Neutrophil (primary cell): ENCODE measurements around the gene EYA3.

Source experiments
- H3K27ac ChIP-seq: fragments of 200-600 bp; sonication (generic); 2 replicates; pipeline ENCODE4 v1.5.1; 2016; ENCODE audit warnings: mild to moderate bottlenecking, moderate library complexity
- H3K27me3 ChIP-seq: fragments of 200-600 bp; sonication (generic); 2 replicates; pipeline ENCODE4 v1.6.0; 2016; ENCODE audit warnings: mild to moderate bottlenecking
- H3K36me3 ChIP-seq: fragments of 200-600 bp; sonication (generic); 2 replicates; pipeline ENCODE4 v1.5.1; 2017
- H3K4me1 ChIP-seq, 2 experiments: fragments of 200-600 bp in 1 of 2; sonication (generic) in 1 of 2; 1 replicate in 1 of 2; 2 replicates in 1 of 2; pipeline versions ENCODE4 v1.5.1 to v1.6.1; 2013 to 2016; ENCODE audit warnings: low read depth in 1 of 2, low read length in 1 of 2, mild to moderate bottlenecking in 1 of 2, moderate library complexity in 1 of 2; ENCODE audit not compliant: control insufficient read depth in 1 of 2, insufficient read depth in 1 of 2
- H3K4me3 ChIP-seq, 2 experiments: fragments of 200-600 bp in 1 of 2; sonication (generic) in 1 of 2; 1 replicate in 1 of 2; 2 replicates in 1 of 2; pipeline ENCODE4 v1.5.1; 2013 to 2016; ENCODE audit warnings: low read depth in 1 of 2, low read length in 1 of 2, mild to moderate bottlenecking in 1 of 2, moderate library complexity in 1 of 2
- H3K9me3 ChIP-seq: fragments of 200-600 bp; sonication (generic); 2 replicates; pipeline ENCODE4 v1.5.1; 2016
- CTCF ChIP-seq: fragments of 200-600 bp; sonication (generic); IDR thresholded peaks from 2 replicates; pipeline ENCODE4 v1.5.1; 2016; ENCODE audit warnings: antibody characterized with exemption

EYA3 gene

GRCh38 chr1:27928216-27928954, 160.0 kb downstream of the EYA3 start:
- Histone ChIP-seq H3K27me3 (no peaks in the 10 kb centered on the region), H3K27ac (no peak overlapping the region)

GRCh38 chr1:27922272-27922671, 166.1 kb downstream of the EYA3 start:
- no peak for TF ChIP-seq CTCF
- H3K4me1 ChIP-seq, result no peaks in the 10 kb centered on the region
- H3K27me3 ChIP-seq, result no peaks in the 10 kb centered on the region
- no peak overlapping the region for H3K4me3 ChIP-seq
- no peak overlapping the region for H3K27ac ChIP-seq
- H3K36me3 ChIP-seq, result no peaks in the 10 kb centered on the region
- H3K9me3 ChIP-seq, result no peaks in the 10 kb centered on the region

More at GRCh38 chr1:27928216-27928954, 160.0 kb downstream of the EYA3 start:
- no peaks in the 10 kb centered on the region for H3K36me3 ChIP-seq
- H3K4me3 ChIP-seq, result no peak overlapping the region
- H3K9me3 ChIP-seq, result no peaks in the 10 kb centered on the region
- TF ChIP-seq CTCF, result no peak
- peaks cover 11 to 14% of the 10 kb centered on the region in 2 experiments for H3K4me1 ChIP-seq
